NCI-H748 (cell line): ENCODE results near the gene RAC2.
"Not testable (repeated sequence)": the region's sequence is repeated elsewhere in the genome, so short reads cannot be mapped to it uniquely, and the experiment has no call there.

Experiments
- DNase-seq: peaks from one replicate; lab custom pipeline; 2025; ENCODE audit not compliant: unreplicated experiment; lab: John Stamatoyannopoulos, UW

RAC2 gene

DNA sequence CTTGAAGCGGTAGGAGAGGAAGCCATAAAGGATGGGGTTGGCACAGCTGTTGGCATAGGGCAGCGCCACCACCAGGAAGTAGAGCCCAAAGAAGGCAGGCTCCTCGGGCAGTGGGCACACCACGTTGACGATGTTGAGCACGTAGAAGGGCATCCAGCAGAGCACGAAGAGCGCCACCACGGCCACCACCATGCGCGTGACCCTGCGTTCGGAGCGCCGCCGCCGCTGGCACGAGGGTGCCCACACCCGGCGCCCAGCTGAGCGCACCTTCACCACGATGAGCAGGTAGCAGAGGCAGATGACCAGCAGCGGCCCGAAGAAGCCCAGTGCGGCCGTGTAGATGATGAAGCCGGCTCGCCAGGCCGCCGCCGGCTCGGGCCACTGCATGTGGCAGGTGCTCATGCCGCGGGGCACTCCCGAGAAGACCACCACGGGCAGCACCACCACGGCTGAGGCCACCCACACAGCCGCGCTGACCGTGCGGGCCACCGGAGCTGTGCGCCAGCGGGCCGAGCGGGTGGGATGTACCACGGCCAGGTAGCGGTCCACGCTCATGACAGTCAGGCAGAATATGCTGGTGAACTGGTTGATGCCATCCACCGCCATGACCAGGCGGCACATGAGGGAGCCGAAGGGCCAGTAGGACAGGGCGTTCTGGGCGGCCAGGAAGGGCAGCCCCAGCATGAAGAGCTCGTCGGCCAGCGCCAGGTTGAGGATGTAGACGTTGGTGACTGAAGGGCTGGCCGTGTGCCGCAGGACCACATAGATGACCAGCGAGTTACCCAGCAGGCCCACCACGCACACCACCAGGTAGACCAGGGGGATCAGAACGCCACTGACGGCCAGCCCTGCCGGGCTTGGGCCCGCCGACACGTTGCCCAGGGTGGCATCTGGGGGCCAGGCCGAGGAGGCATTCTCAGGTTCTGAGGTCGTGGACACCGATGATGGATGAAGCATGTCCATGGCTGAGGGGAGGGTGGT is 36.9 kb downstream of the RAC2 start:
- no peak for DNase-seq

DNA sequence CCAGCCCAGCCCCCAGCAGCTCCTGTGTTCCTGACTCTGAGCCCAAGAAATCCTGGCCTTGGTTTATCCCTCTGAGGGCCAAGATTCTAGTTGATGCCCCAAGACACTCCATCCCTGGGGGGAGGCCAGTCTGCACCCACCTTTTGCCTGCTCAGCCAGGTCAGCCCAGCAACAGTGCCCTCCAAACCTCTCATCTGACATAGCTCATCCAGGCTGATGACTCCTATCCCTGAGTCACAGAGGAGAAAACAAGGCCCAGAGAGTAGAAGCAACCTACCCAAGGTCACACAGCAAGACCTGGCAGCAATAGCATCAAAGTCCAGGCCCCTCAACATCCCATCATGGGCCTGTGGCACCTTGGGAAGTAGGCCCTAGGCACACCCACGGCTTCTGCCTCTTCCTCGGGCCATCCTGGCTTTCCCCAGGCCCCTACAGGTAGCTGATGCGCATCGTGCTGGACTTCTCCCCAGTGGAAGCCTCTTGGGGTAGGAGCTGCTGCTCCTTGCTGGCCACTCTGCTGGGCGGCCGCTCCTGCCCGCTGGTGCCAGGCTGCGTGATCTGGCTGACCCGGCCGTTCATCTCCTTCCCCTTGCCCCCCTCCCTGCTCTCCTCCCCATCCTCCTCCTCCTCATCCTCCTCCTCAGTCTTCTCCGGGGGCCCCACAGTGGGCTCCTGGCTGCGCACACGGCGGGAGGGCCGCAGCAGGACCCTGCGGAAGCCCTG is 37.8 kb downstream of the RAC2 start:
- DNase-seq: no peak

DNA sequence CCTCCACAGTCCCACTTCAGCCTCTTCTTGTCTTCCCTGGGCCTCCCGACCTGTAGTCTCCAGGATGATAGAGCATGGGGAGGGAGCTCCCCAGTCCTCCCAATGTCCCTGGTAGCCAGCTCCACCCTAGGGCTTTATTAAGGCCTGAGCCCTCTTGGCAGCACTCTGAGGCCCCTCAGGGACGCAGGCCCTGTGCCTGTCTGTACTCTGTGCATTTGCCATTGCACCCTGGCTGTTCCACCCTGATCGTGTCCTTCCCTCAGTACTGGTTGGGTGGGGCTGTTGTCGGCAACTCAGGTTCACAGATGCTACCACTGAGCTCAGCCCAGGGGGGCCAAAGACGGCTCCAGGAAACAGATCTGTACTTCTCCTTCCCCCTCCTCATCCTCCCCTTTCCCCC is 39.0 kb downstream of the RAC2 start:
- no peak for DNase-seq

DNA sequence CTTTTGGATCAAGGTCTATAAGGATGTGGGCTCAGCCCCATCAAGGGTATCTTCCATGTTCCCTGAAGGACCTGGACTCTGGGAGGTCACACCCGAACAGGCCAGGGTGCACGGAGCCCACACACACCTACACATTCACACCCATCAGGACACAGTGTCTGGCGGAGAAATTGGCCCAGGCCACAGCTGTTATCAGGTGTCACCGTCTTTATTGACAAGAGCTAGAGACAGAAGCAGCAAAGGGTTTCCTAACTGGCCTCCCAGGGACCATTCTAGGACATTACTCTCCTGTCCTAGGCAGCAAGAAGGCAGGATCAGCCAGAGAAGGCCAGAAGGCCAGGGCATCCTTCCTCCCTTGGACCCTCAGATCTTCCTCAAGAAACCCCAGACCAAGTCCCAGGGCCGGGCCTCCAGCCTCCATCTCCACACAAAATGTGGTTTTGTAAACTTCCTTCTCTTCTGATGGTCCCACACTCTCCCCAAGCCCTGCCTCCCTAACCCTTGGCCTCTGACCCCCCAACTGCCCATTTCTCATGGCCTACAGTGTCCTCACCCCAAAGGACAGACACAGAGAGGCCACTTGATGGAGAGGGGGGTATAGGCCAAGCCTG is 39.9 kb downstream of the RAC2 start:
- DNase-seq: no peak

- DNase-seq: no peak
Observed at GRCh38 chr22:37203354-37204044, 40.6 kb downstream of the RAC2 start.

- DNase-seq: peak; percentile 5
Observed at GRCh38 chr22:37202716-37203115, 41.4 kb downstream of the RAC2 start.

- no peak for DNase-seq
Observed at GRCh38 chr22:37202001-37202555, 42.0 kb downstream of the RAC2 start.

GRCh38 chr22:37201443-37201820 is 42.6 kb downstream of the RAC2 start:
- DNase-seq: not testable (repeated sequence)

GRCh38 chr22:37199760-37200108 is 44.3 kb downstream of the RAC2 start:
- DNase-seq: peak; percentile 68

- peak; percentile 95 for DNase-seq
Observed at GRCh38 chr22:37199103-37199759, 44.8 kb downstream of the RAC2 start.

- DNase-seq: peak; percentile 63
Observed at GRCh38 chr22:37198258-37199102, 45.6 kb downstream of the RAC2 start.

DNA sequence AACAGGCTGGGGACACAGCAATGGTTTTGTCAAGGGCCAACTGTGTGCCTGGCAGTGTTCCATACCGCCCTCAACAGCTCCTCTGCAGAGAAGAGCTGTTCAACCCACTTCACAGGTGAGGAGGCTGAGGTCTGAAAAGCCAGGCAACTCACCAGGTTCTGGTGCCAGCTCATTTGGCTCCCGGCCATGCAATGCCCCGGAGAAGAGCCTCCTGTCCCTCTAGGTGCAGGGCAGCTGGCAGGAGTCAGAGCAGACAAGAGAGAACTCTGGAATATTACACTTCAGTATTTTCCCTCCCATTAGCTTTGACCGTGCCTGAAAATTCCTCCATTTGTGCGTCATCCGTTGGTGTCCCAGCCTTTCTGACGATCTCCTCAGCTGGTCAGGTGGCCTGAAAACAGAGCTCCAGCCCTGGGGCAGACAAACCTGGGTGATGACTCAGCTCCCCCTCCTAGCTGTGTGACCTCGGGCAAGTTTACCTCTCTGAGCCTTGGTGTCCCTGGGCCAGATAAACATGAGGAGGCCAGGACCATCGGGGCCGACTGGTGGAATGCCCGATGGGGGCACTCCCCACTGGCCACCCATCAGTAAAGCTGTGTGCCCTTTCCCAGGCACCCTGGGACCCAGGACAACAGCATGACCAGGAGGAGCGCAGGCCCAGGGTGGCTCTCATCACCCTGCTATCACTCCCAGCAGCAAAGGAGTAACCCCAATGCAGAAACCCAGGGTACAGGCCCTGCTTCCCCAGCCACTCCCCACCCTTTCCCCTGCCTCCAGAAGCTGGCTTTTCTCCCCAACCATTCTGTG is 46.4 kb downstream of the RAC2 start:
- DNase-seq: no peak

DNA sequence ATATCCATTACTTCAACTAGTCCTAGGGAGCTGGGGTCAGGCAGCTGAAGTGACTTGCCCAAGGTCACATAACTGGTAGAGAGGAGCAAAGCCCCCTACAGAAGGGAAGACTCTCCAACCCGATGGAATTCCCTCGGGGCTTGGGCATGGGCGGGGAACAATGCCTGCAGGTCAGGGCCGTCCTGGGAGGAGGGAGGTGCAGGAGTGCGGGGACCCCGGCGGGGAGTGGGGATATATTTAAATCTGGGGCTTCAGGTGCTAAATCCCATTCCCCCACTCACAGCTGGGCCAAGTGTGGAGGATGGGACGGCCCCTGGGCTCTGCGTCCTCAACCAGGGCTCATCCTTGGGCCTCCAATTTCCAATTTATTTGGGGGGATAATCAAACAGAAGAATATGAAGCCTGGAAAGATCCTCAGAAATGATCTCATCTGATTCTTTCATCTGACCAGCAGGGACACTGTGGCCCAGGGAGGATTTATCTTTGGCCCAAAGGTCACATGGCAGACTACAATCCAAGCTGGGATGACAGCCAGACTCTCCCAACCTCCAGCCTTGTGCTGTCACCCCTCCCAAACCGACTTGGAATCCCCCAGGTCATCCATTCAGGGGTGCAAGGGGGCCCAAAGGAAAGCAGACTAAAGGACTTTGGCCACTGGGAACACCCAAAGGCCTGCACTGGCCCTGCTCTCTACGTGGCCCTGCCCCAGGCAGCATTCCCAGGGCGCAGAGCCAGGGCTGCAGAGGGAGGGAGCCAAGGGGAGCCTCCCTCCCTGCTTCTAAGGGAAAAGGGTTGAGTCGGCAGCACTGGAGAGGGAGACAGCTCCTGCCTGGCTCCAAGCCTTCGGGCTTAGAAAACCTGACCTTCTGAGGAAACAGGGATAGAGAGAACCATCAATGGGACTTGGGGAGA is 47.3 kb downstream of the RAC2 start:
- DNase-seq: no peak

DNA sequence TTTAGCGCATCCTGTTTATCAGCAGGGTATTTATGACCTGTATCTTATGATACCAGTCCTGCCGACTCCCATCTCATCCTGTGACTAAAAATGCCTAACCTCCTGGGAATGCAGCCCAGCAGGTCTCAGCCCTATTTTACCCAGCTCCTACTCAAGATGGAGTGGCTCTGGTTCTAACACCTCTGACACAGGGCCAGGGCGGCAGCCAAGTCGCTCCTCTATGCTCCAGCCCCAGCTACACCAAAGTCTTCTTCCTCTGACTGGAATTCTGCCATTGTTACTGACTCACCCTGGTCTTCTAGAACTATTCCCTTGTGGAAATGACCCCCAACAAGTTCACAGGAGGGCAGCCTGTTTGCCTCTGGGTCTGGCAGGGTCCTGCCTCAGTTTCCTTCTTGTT is 48.1 kb downstream of the RAC2 start:
- DNase-seq: no peak

- no peak for DNase-seq
Observed at GRCh38 chr22:37194750-37195149, 49.3 kb downstream of the RAC2 start.

GRCh38 chr22:37193629-37194191 is 50.4 kb downstream of the RAC2 start:
- DNase-seq: no peak

GRCh38 chr22:37192741-37193140 is 51.3 kb downstream of the RAC2 start:
- DNase-seq: no peak
